H54 (cell line): ENCODE data around the gene PDE9A.
A peak's percentile ranks its signal among the peaks of the same experiment; 100 is the strongest.

Experiments
- DNase-seq: peaks from one replicate; pipeline ENCODE4 v3.0.0; 2011; ENCODE audit warnings: low spot score, mixed read lengths; ENCODE audit not compliant: insufficient read length
- FAIRE-seq: peaks from 3 replicates; lab custom pipeline; 2011; peaks lifted over from hg19 to GRCh38; lab: Jason Lieb, UNC
- POLR2A ChIP-seq: IDR thresholded peaks from 2 replicates; pipeline ENCODE4 v1.6.1; 2011; ENCODE audit warnings: low read depth, mild to moderate bottlenecking, low read length

PDE9A gene

GRCh38 chr21:42756580-42757250 is 103.3 kb downstream of the PDE9A start:
- DNase-seq (no peak), FAIRE-seq (no peak)
- no peak for TF ChIP-seq POLR2A

GRCh38 chr21:42757422-42757821 is 104.0 kb downstream of the PDE9A start:
- FAIRE-seq (no peak), DNase-seq (no peak)
- no peak for TF ChIP-seq POLR2A

GRCh38 chr21:42757826-42758655 is 104.6 kb downstream of the PDE9A start:
- DNase-seq (no peak), FAIRE-seq (no peak)
- no peak for TF ChIP-seq POLR2A

- FAIRE-seq, result no peak
- DNase-seq, result no peak
- TF ChIP-seq POLR2A, result 0 out of 2 replicates have a peak, but pooled peaks have one; percentile 10
These were observed 105.5 kb downstream of the PDE9A start for GRCh38 chr21:42758721-42759593.

DNA sequence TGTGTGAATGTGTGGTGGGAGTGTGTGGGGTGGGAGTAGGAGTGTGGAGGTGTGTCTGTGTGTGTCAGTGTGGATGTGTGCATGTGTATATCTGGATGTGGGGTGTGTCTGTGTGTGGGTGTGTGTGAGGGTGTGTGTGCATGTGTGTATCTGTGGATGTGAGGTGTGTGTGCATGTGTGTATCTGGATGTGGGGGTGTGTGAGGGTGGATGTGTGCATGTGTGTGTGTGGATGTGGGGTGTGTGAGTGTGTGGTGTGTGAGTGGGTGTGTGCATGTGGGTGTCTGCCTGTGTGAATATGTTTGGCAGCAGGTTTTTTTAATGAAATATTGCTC is 106.1 kb downstream of the PDE9A start:
- FAIRE-seq, result no peak
- TF ChIP-seq POLR2A, result no peak
- DNase-seq, result no peak

GRCh38 chr21:42760361-42760950 is 107.0 kb downstream of the PDE9A start:
- FAIRE-seq, result no peak
- DNase-seq, result no peak
- no peak for TF ChIP-seq POLR2A

DNA sequence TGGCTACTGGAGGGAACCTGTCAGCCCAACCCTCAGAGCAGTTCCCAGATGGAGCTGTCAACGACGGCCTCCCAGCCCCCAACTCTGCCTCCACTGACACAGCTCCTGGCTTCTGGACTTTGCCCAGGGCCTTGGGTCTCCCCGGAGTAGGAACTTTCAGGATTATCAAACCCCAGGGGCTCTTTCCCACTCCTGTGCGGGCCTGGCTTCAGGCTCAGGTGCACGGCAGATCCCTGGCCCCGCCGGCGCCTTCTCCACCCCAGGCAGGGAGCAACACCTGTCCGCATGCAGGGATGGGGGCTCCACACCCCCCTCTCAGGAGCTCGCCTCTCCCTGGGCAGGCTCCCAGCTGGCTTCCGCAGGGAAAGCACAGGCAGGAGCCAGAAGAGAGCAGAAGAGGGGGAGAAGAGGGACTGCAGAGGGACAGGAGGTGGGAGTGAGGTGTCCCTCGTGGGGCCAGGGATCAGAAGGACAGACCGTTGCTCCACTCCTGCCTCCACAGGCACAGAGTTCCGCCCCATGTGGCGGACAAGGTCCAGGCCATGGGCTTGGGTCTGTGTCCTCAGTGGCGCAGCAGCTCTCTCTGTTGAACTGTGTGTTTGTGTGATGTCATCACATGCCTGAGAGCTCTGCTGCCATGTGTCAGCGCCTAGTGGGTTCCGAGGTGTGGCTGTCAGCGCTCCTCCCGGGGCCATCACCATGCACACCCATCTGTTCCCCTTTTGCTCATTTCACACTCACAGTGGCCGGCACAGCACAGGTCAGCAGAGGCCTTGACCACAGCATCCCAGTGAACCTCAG is 107.7 kb downstream of the PDE9A start:
- DNase-seq (no peak), FAIRE-seq (no peak)
- no peak for TF ChIP-seq POLR2A

- DNase-seq, result no peak
- no peak for FAIRE-seq
- TF ChIP-seq POLR2A, result no peak
These were observed 108.4 kb downstream of the PDE9A start for GRCh38 chr21:42761776-42762335.

GRCh38 chr21:42763581-42764442 is 110.4 kb downstream of the PDE9A start:
- no peak for DNase-seq
- TF ChIP-seq POLR2A, result no peak
- FAIRE-seq, result no peak

- no peak for TF ChIP-seq POLR2A
- DNase-seq (no peak), FAIRE-seq (no peak)
These were observed 111.0 kb downstream of the PDE9A start for GRCh38 chr21:42764443-42764760.

DNA sequence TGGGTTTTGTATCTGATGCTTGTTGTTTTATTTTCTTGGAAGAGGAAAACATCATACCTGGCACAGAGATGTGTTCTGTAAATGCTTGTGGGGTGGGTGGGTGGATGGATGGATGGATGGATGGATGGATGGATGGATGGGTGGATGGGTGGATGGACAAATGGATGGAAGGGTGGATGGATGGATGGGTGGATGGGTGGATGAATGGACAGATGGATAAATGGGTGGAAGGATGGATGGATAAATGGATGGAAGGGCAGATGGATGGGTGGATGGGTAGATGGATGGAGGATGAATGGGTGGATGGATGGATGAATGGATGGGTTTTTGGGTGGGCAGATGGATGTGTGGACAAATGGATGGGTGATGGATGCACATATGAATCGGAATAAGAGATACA is 111.5 kb downstream of the PDE9A start:
- no peak for DNase-seq
- TF ChIP-seq POLR2A, result no peak
- no peak for FAIRE-seq

- no peak for FAIRE-seq
These were observed 112.2 kb downstream of the PDE9A start for GRCh38 chr21:42765656-42766055.

More at GRCh38 chr21:42765656-42766055, 112.2 kb downstream of the PDE9A start:
- DNase-seq, result no peak
- no peak for TF ChIP-seq POLR2A
